ENCODE data around the gene SEPTIN10. TPM values are rescaled to one million over a fixed set of nuclear protein-coding genes. Genes with fewer than 3 reads are reported as not detected.

Gene SEPTIN10
- total RNA-seq, 1 experiment from 2014 or later: 112 TPM

DNA sequence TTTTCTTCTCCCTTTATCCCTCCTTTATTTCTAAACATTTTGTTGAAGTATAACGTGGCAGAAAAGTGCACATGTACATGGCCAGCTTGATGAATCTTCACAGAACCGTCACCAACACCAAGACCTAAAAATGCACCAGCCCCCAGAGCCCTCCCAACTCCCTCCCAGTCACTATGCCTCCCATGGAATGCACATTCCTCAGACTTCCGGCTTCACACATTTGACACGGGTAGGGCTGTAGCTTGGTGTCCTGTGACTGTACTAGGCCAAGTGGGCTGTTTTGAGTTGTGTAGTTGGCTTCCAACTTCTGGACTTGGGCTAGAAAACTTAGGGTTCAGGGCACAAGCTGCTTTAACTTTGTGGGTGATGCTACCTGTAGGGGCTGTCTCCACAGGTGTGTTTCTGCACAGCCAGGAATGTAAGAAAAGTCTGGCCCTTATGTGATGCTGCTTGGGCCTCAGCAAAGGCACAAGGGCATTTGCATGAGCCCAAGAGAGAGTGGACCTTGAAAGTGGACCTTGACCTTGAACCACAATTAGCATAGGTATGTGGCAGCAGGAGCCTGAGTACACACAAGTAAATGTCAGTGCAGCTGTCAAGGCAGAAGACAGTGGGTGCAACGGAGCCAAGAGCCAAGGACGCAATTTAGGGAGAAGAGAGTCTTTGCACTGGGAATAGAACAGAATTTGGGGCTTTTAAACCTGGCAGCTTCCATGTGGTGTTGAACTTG, 78.4 kb downstream of the SEPTIN10 start:
- H3F3A ChIP-seq (ENCODE audit: insufficient read depth, low read depth): no peaks in the 10 kb centered on the region
- no peaks in the 10 kb centered on the region; the same call in 1 of the 2 replicates for H3K9me3 ChIP-seq (ENCODE audit: insufficient read depth, low read depth)
- no peak overlapping the region for H3K4me2 ChIP-seq
- TF ChIP-seq, protein P1, sequence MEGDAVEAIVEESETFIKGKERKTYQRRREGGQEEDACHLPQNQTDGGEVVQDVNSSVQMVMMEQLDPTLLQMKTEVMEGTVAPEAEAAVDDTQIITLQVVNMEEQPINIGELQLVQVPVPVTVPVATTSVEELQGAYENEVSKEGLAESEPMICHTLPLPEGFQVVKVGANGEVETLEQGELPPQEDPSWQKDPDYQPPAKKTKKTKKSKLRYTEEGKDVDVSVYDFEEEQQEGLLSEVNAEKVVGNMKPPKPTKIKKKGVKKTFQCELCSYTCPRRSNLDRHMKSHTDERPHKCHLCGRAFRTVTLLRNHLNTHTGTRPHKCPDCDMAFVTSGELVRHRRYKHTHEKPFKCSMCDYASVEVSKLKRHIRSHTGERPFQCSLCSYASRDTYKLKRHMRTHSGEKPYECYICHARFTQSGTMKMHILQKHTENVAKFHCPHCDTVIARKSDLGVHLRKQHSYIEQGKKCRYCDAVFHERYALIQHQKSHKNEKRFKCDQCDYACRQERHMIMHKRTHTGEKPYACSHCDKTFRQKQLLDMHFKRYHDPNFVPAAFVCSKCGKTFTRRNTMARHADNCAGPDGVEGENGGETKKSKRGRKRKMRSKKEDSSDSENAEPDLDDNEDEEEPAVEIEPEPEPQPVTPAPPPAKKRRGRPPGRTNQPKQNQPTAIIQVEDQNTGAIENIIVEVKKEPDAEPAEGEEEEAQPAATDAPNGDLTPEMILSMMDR (conservative IDR thresholded peaks at IDR 0.05): no peak
- no peak for TF ChIP-seq EZH2 (IDR thresholded peaks at IDR 0.05; ENCODE audit: low read depth)
- no peaks in the 10 kb centered on the region for H3K9me2 ChIP-seq (ENCODE audit: insufficient read depth)
- ChIA-PET CTCF (no interaction called here), POLR2A (ENCODE audit: unreplicated experiment) (no interaction called here)
- H4K20me1 ChIP-seq (ENCODE audit: insufficient read depth): no peaks in the 10 kb centered on the region
- no peak overlapping the region for H2AFZ ChIP-seq
- no peaks in the 10 kb centered on the region for H3K4me1 ChIP-seq (replicated peaks; ENCODE audit: insufficient read depth)
- no peaks in the 10 kb centered on the region for H3K36me3 ChIP-seq (ENCODE audit: low read depth)
- no peaks in the 10 kb centered on the region for H3K79me2 ChIP-seq (ENCODE audit: low read depth)
- no peak overlapping the region for H3K4me3 ChIP-seq
- BruUV-seq (replicated peaks): no TSS peak
- H3K27ac ChIP-seq: no peak overlapping the region
- no peak for DNase-seq
- intact Hi-C loops (cut with micrococcal nuclease; ENCODE audit: unreplicated experiment): no loop called here
- no peaks in the 10 kb centered on the region for H3K27me3 ChIP-seq (ENCODE audit: insufficient read depth, low read depth)

DNA sequence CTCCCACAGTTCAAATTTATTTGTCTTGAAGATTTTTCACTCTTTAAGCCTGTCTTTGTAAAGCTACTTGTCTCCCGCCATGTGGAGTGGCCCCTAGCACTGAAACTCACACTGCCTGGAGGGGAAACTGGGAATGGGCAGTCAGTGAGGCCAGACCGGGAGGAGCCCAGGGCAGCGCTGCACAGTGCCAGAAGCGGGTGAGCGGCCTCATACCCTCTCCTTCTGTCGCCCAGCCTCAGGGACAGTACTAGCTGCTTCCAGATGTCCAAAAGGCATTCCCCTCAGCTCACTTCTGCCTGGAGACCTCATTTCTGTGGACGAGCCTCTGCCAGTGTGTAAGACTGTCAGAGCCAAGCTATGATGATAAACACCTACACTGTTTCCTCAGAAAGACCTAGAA, 79.9 kb downstream of the SEPTIN10 start:
- Histone ChIP-seq H3K36me3 (ENCODE audit: low read depth) (no peaks in the 10 kb centered on the region), H2AFZ (no peak overlapping the region), H3K27ac (no peak overlapping the region), H3K4me3 (no peak overlapping the region), H3K9me3 (ENCODE audit: insufficient read depth, low read depth) (no peaks in the 10 kb centered on the region; the same call in 1 of the 2 replicates), H3F3A (ENCODE audit: insufficient read depth, low read depth) (no peaks in the 10 kb centered on the region), H3K79me2 (ENCODE audit: low read depth) (no peaks in the 10 kb centered on the region), H4K20me1 (ENCODE audit: insufficient read depth) (no peaks in the 10 kb centered on the region), H3K4me2 (no peak overlapping the region), H3K9me2 (ENCODE audit: insufficient read depth) (no peaks in the 10 kb centered on the region), H3K4me1 (replicated peaks; ENCODE audit: insufficient read depth) (no peaks in the 10 kb centered on the region), H3K27me3 (ENCODE audit: insufficient read depth, low read depth) (no peaks in the 10 kb centered on the region)
- no peak for TF ChIP-seq EZH2 (IDR thresholded peaks at IDR 0.05; ENCODE audit: low read depth)
- TF ChIP-seq, protein P1 (conservative IDR thresholded peaks at IDR 0.05): no peak
- no TSS peak for BruUV-seq (replicated peaks)
- ChIA-PET POLR2A (ENCODE audit: unreplicated experiment) (no interaction called here), CTCF (no interaction called here)
- no peak for DNase-seq
- intact Hi-C loops (cut with micrococcal nuclease; ENCODE audit: unreplicated experiment): no loop called here

DNA sequence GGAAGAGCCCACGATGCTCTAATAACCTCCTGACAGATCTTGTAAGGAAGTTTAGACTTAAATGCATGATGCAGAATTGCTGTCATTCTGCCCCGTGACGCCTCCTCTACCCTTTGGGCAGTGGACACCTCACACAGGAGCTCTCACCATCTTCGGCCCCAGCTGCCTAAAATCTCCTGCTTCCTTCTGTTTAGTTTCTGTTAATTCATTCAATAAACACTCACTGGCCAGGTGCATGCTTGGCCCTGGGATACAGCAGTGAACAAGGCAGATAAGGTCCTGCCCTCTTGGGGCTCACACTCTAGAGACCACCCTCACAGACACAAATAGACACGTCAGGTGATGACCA, 81.1 kb downstream of the SEPTIN10 start:
- ChIA-PET POLR2A (ENCODE audit: unreplicated experiment) (no interaction called here), CTCF (no interaction called here)
- intact Hi-C loops (cut with micrococcal nuclease; ENCODE audit: unreplicated experiment): no loop called here
- no peak overlapping the region for H3K4me3 ChIP-seq
- BruUV-seq (replicated peaks): no TSS peak
- no peaks in the 10 kb centered on the region for H3K79me2 ChIP-seq (ENCODE audit: low read depth)
- no peaks in the 10 kb centered on the region for H3F3A ChIP-seq (ENCODE audit: insufficient read depth, low read depth)
- H4K20me1 ChIP-seq (ENCODE audit: insufficient read depth): no peaks in the 10 kb centered on the region
- no peaks in the 10 kb centered on the region for H3K4me1 ChIP-seq (replicated peaks; ENCODE audit: insufficient read depth)
- H2AFZ ChIP-seq: no peak overlapping the region
- H3K9me2 ChIP-seq (ENCODE audit: insufficient read depth): no peaks in the 10 kb centered on the region
- no peak overlapping the region for H3K4me2 ChIP-seq
- no peaks in the 10 kb centered on the region for H3K27me3 ChIP-seq (ENCODE audit: insufficient read depth, low read depth)
- no peaks in the 10 kb centered on the region for H3K36me3 ChIP-seq (ENCODE audit: low read depth)
- TF ChIP-seq, protein P1 (conservative IDR thresholded peaks at IDR 0.05): no peak
- TF ChIP-seq EZH2 (IDR thresholded peaks at IDR 0.05; ENCODE audit: low read depth): no peak
- DNase-seq: no peak
- no peak overlapping the region for H3K27ac ChIP-seq
- H3K9me3 ChIP-seq (ENCODE audit: insufficient read depth, low read depth): no peaks in the 10 kb centered on the region; the same call in 1 of the 2 replicates
